Stimulated activated CD4-positive, alpha-beta T cell treated with anti-CD3 and anti-CD28 coated beads, Interleukin-4, amount 100 ng/mL, for 24 hours (primary cell): ENCODE measurements around the gene SIRPB1.
"Not testable (repeated sequence)": the region's sequence is repeated elsewhere in the genome, so short reads cannot be mapped to it uniquely, and the experiment has no call there.

ENCODE experiments used
- DNase-seq: peaks from one replicate; pipeline ENCODE4 v3.0.0-alpha.2; 2020

The SIRPB1 gene

GRCh38 chr20:1588533-1589460 is 31.0 kb downstream of the SIRPB1 start:
- DNase-seq = no peak

- no peak for DNase-seq
Measured at GRCh38 chr20:1587781-1588532, 31.9 kb downstream of the SIRPB1 start.

DNA sequence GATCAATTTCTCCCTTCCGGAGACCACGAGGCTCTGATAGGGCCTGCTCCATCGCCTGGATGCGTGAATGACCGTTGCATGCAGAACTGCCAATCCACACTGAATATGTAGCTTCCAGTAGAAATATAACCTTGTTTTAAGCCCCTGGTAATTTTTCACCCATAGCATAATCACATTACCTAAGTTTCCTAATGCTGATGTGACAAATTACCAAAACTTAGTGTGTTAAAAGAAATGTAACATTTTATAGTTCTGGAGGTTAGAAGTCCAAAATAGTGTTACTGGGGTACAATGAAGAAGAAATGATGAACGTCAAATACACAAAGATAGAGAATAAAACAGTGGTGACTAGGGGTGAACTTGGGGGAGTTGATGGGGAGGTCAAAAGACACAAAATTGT is 40.3 kb downstream of the SIRPB1 start:
- DNase-seq = no peak

- DNase-seq = no peak
Measured at GRCh38 chr20:1577906-1578305, 41.9 kb downstream of the SIRPB1 start.

DNA sequence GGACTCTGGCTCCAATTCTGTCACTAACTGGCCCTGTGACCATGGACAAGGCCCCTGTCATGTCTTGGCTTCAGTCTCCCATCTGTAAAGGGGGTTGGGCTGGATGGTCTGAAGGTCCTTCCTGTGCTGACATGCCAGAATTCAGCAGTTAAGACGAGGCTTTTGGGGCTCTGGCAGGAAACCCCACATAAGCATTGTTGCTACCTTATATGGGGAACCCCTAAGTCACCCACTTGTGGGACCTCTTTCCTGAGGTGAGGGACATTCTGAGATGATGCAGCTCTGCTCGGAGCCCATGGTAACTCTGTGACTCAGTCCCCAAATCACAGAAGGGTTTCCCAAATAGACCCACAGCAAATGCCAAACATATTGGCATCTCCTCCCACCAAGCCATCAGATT is 42.5 kb downstream of the SIRPB1 start:
- not testable (repeated sequence) for DNase-seq

GRCh38 chr20:1576641-1577040 is 43.2 kb downstream of the SIRPB1 start:
- no peak for DNase-seq

DNA sequence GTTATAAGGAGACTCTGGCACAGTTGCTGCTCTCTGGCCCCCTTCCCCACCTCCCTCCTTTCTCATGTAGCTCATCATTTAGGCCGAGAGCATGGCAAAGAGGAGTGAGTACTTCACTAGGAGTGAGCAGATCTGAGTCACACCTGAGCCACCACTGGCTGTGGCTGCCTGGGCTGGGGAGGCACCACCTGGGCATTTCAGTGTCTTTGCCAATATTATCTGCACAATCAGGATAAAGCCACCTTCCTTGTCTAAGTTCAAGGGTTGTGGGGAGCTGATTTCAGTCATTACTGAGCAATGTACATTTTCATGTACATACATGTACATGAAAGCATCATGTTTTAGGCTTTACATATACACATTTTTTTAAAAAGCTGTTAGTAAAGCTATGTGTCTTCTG is 43.8 kb downstream of the SIRPB1 start:
- DNase-seq = not testable (repeated sequence)

GRCh38 chr20:1571583-1571982 is 48.2 kb downstream of the SIRPB1 start:
- not testable (repeated sequence) for DNase-seq
